ENCODE results near the gene TIMP2.
"Not testable (repeated sequence)": the region's sequence is repeated elsewhere in the genome, so short reads cannot be mapped to it uniquely, and the experiment has no call there.

DNA sequence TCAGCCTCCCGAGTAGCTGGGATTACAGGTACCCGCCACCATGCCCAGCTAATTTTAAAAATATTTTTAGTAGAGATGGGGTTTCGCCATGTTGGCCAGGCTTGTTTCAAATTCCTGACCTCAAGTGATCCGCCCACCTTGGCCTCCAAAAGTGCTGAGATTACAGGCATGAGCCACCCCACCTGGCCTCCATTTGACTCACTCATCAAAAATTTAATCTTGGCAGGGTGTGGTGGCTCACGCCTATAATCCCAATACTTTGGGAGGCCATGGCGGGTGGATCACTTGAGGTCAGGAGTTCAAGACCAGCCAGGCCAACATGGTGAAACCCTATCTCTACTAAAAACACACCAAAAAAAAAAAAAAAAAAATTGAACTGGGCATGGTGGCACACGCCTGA, 13.6 kb downstream of the TIMP2 start:
- TF ChIP-seq, protein P1, sequence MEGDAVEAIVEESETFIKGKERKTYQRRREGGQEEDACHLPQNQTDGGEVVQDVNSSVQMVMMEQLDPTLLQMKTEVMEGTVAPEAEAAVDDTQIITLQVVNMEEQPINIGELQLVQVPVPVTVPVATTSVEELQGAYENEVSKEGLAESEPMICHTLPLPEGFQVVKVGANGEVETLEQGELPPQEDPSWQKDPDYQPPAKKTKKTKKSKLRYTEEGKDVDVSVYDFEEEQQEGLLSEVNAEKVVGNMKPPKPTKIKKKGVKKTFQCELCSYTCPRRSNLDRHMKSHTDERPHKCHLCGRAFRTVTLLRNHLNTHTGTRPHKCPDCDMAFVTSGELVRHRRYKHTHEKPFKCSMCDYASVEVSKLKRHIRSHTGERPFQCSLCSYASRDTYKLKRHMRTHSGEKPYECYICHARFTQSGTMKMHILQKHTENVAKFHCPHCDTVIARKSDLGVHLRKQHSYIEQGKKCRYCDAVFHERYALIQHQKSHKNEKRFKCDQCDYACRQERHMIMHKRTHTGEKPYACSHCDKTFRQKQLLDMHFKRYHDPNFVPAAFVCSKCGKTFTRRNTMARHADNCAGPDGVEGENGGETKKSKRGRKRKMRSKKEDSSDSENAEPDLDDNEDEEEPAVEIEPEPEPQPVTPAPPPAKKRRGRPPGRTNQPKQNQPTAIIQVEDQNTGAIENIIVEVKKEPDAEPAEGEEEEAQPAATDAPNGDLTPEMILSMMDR (IDR thresholded peaks at IDR 0.05): not testable (repeated sequence)
- not testable (repeated sequence) for TF ChIP-seq POLR2A (IDR thresholded peaks at IDR 0.05)
